ENCODE results near the gene VPS45.

DNA sequence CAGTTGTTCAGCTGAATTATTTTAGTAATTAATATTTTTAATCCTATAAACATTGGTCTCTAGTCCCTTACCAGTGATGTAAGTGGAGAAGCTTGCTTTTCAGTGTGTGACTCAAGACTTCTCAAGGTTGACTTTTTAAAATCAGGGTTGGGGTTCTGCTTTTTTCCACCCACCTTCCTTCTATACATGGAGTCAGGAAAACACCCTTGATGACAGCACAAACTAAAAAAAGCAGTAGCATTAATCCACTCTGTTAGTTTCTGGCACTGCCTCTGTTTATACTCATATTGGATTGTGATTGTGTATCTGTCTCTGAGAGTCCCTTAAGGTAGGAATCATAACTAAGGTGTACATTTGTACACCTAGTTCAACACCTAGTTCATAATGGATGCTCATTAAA, 73.9 kb downstream of the VPS45 start:
- TF ChIP-seq CTCF (IDR thresholded peaks at IDR 0.05) = no peak
- no peak for TF ChIP-seq EP300 (IDR thresholded peaks at IDR 0.05)
